ENCODE results near the gene EFHC1.

The EFHC1 gene

GRCh38 chr6:52535711-52536423, 115.7 kb downstream of the EFHC1 start:
- Histone ChIP-seq H3K9me3 (no peaks in the 10 kb centered on the region), H3K4me1 (no peaks in the 10 kb centered on the region), H3K4me3 (ENCODE audit: low read depth, low read length) (no peak overlapping the region), H3K36me3 (no peaks in the 10 kb centered on the region; the same call in none of the 2 replicates), H3K27me3 (no peaks in the 10 kb centered on the region)
- DNase-seq = no peak
- TF ChIP-seq CTCF (IDR thresholded peaks at IDR 0.05; ENCODE audit: low read depth, low read length) = no peak

GRCh38 chr6:52536424-52536916, 116.3 kb downstream of the EFHC1 start:
- Histone ChIP-seq H3K36me3 (no peaks in the 10 kb centered on the region; the same call in none of the 2 replicates), H3K4me3 (ENCODE audit: low read depth, low read length) (no peak overlapping the region), H3K4me1 (no peaks in the 10 kb centered on the region), H3K9me3 (no peaks in the 10 kb centered on the region), H3K27me3 (no peaks in the 10 kb centered on the region)
- DNase-seq = no peak
- TF ChIP-seq CTCF (IDR thresholded peaks at IDR 0.05; ENCODE audit: low read depth, low read length) = no peak

- Histone ChIP-seq H3K27me3 (no peaks in the 10 kb centered on the region), H3K4me1 (no peaks in the 10 kb centered on the region), H3K36me3 (no peaks in the 10 kb centered on the region; the same call in none of the 2 replicates), H3K4me3 (ENCODE audit: low read depth, low read length) (no peak overlapping the region), H3K9me3 (no peaks in the 10 kb centered on the region)
- DNase-seq = no peak
- TF ChIP-seq CTCF (IDR thresholded peaks at IDR 0.05; ENCODE audit: low read depth, low read length) = no peak
Measured at GRCh38 chr6:52537001-52537753, 117.0 kb downstream of the EFHC1 start.

GRCh38 chr6:52538252-52538900, 118.2 kb downstream of the EFHC1 start:
- no peak for TF ChIP-seq CTCF (IDR thresholded peaks at IDR 0.05; ENCODE audit: low read depth, low read length)
- H3K4me3 ChIP-seq (ENCODE audit: low read depth, low read length) = no peak overlapping the region
- no peaks in the 10 kb centered on the region; the same call in none of the 2 replicates for H3K36me3 ChIP-seq
- H3K9me3 ChIP-seq = no peaks in the 10 kb centered on the region
- H3K4me1 ChIP-seq = no peaks in the 10 kb centered on the region
- no peaks in the 10 kb centered on the region for H3K27me3 ChIP-seq
- no peak for DNase-seq

- Histone ChIP-seq H3K27me3 (no peaks in the 10 kb centered on the region), H3K36me3 (no peaks in the 10 kb centered on the region; the same call in none of the 2 replicates), H3K9me3 (no peaks in the 10 kb centered on the region), H3K4me1 (peaks cover 5% of the 10 kb centered on the region; the same call in 1 of the 2 replicates), H3K4me3 (ENCODE audit: low read depth, low read length) (no peak overlapping the region)
- DNase-seq = no peak
- no peak for TF ChIP-seq CTCF (IDR thresholded peaks at IDR 0.05; ENCODE audit: low read depth, low read length)
Measured at GRCh38 chr6:52538901-52539354, 118.8 kb downstream of the EFHC1 start.

Data from BE2C (cell line).